ENCODE data around the gene FGB. TPM values are rescaled to one million over a fixed set of nuclear protein-coding genes. Genes with fewer than 3 reads are reported as not detected.

Gene FGB
- total RNA-seq, 1 donor from 2014 or later = not detected

GRCh38 chr4:154606728-154607723 is 44.2 kb downstream of the FGB start:
- Mint-ChIP-seq H3K4me1 (no peaks in the 10 kb centered on the region), H3K9me3 (no peaks in the 10 kb centered on the region), H3K36me3 (ENCODE audit: low read depth) (no peaks in the 10 kb centered on the region), H3K27ac (no peak overlapping the region), H3K27me3 (peaks cover 26% of the 10 kb centered on the region), H3K4me3 (no peak overlapping the region)
- intact Hi-C loops (cut with micrococcal nuclease) = no loop called here
- no peak for DNase-seq
- CTCF ChIA-PET = interaction anchor here (2.1 to 3.1 kb wide), 2 partner anchors 11 to 12 kb away, joined by 7 to 8 read pairs; no protein-coding TSS in a partner anchor
- no peak for ATAC-seq (ENCODE audit: low read depth)
- POLR2A ChIA-PET = no interaction called here
- no peak for TF ChIP-seq CTCF (IDR thresholded peaks at IDR 0.05)

- ATAC-seq (ENCODE audit: low read depth) (no peak), DNase-seq (no peak)
- ChIA-PET POLR2A (no interaction called here), CTCF (interaction anchor here (3.1 kb wide), 1 partner anchor 10 kb away, joined by 7 read pairs; no protein-coding TSS in a partner anchor)
- Mint-ChIP-seq H3K9me3 (no peaks in the 10 kb centered on the region), H3K4me1 (no peaks in the 10 kb centered on the region), H3K27ac (no peak overlapping the region), H3K27me3 (peaks cover 30% of the 10 kb centered on the region), H3K4me3 (no peak overlapping the region), H3K36me3 (ENCODE audit: low read depth) (no peaks in the 10 kb centered on the region)
- no peak for TF ChIP-seq CTCF (IDR thresholded peaks at IDR 0.05)
- intact Hi-C loops (cut with micrococcal nuclease) = no loop called here
These were observed 45.8 kb downstream of the FGB start for GRCh38 chr4:154608361-154609252.

- no peak for ATAC-seq (ENCODE audit: low read depth)
- no peak overlapping the region for H3K4me3 Mint-ChIP-seq
- H3K27me3 Mint-ChIP-seq = peaks cover 30% of the 10 kb centered on the region
- H3K36me3 Mint-ChIP-seq (ENCODE audit: low read depth) = no peaks in the 10 kb centered on the region
- POLR2A ChIA-PET = no interaction called here
- no peak for TF ChIP-seq CTCF (IDR thresholded peaks at IDR 0.05)
- H3K4me1 Mint-ChIP-seq = no peaks in the 10 kb centered on the region
- H3K9me3 Mint-ChIP-seq = no peaks in the 10 kb centered on the region
- intact Hi-C loops (cut with micrococcal nuclease) = no loop called here
- CTCF ChIA-PET = interaction anchor here (3.1 kb wide), 1 partner anchor 9 kb away, joined by 7 read pairs; no protein-coding TSS in a partner anchor
- H3K27ac Mint-ChIP-seq = no peak overlapping the region
- DNase-seq = no peak
These were observed 46.7 kb downstream of the FGB start for GRCh38 chr4:154609532-154609931.

GRCh38 chr4:154610582-154610981 is 47.8 kb downstream of the FGB start:
- ChIA-PET POLR2A (no interaction called here), CTCF (interaction anchor here (3.1 kb wide), 1 partner anchor 8 kb away, joined by 7 read pairs; no protein-coding TSS in a partner anchor)
- H3K4me3 Mint-ChIP-seq = no peak overlapping the region
- no peaks in the 10 kb centered on the region for H3K36me3 Mint-ChIP-seq (ENCODE audit: low read depth)
- intact Hi-C loops (cut with micrococcal nuclease) = loop anchor here (10.0 kb wide), 1 partner anchor 1266 kb away; the partner anchor contains the start of gene MND1
- H3K4me1 Mint-ChIP-seq = no peaks in the 10 kb centered on the region
- peaks cover 28% of the 10 kb centered on the region for H3K27me3 Mint-ChIP-seq
- H3K9me3 Mint-ChIP-seq = no peaks in the 10 kb centered on the region
- no peak for TF ChIP-seq CTCF (IDR thresholded peaks at IDR 0.05)
- H3K27ac Mint-ChIP-seq = no peak overlapping the region
- DNase-seq (no peak), ATAC-seq (ENCODE audit: low read depth) (no peak)
